SK-N-SH (cell line): ENCODE data around the gene GALK2. TPM values are rescaled to one million over a fixed set of nuclear protein-coding genes. Genes with fewer than 3 reads are reported as not detected.
A peak's percentile ranks its signal among the peaks of the same experiment; 100 is the strongest.

Experiments
- CTCF ChIA-PET: fragments of 300-600, 350-600 bp; formaldehyde crosslinking; extraction: SDS; loops from one replicate; lab custom pipeline; 2021; lab: Yijun Ruan, JAX
- POLR2A ChIA-PET: fragments of 350-600 bp; sonication (Branson Sonifier 250); formaldehyde crosslinking; extraction: SDS; loops from one replicate; lab custom pipeline; 2020; ENCODE audit warnings: antibody characterized with exemption, inconsistent platforms; lab: Yijun Ruan, JAX
- DNase-seq: peaks from one replicate; pipeline ENCODE4 v3.0.0; 2012
- H2AFZ ChIP-seq: fragments of 200-600 bp; sonication (generic); 2 replicates; pipeline ENCODE4 v1.8.1; 2016; ENCODE audit warnings: antibody characterized with exemption, mild to moderate bottlenecking, low read depth
- H3F3A ChIP-seq: fragments of 200-600 bp; sonication (generic); replicated peaks from 2 replicates; pipeline ENCODE3; 2016; ENCODE audit warnings: antibody characterized with exemption, mild to moderate bottlenecking; ENCODE audit not compliant: insufficient read depth
- H3K27ac ChIP-seq, 2 experiments: fragments of 200-500 bp in 1 of 2; fragments of 200-600 bp in 1 of 2; sonication (Bioruptor generic) in 1 of 2; sonication (generic), shearing (Covaris generic) in 1 of 2; 2 replicates each; pipeline versions ENCODE4 v1.5.1 to v1.6.1; 2014 to 2016; ENCODE audit warnings: low read depth in 2 of 2, inconsistent platforms in 1 of 2, low read length in 1 of 2, mild to moderate bottlenecking in 1 of 2, mixed read lengths in 1 of 2
- H3K27me3 ChIP-seq: fragments of 200-600 bp; sonication (generic), shearing (Covaris generic); 2 replicates; pipeline ENCODE4 v1.6.1; 2016; ENCODE audit warnings: mixed run types; ENCODE audit not compliant: insufficient read depth
- H3K36me3 ChIP-seq, 2 experiments: fragments of 200-500 bp in 1 of 2; fragments of 200-600 bp in 1 of 2; sonication (Bioruptor generic) in 1 of 2; sonication (generic) in 1 of 2; replicated peaks in 1 of 2; 2 replicates each; pipeline versions ENCODE3 to v1.5.1; 2014 to 2016; ENCODE audit warnings: low read length in 1 of 2, mild to moderate bottlenecking in 1 of 2; ENCODE audit not compliant: insufficient read depth in 2 of 2, control insufficient read depth in 1 of 2
- H3K4me1 ChIP-seq, 2 experiments: fragments of 200-500 bp in 1 of 2; fragments of 200-600 bp in 1 of 2; sonication (Bioruptor generic) in 1 of 2; sonication (generic), shearing (Covaris generic) in 1 of 2; 2 replicates each; pipeline versions ENCODE4 v1.5.1 to v1.6.1; 2014 to 2016; ENCODE audit warnings: low read depth in 1 of 2, low read length in 1 of 2, mixed run types in 1 of 2; ENCODE audit not compliant: insufficient read depth in 2 of 2, control insufficient read depth in 1 of 2
- H3K4me2 ChIP-seq: fragments of 200-600 bp; sonication (generic), shearing (Covaris generic); 2 replicates; pipeline ENCODE4 v1.6.1; 2017; ENCODE audit warnings: mixed run types
- H3K4me3 ChIP-seq, 2 experiments: fragments of 200-500 bp in 1 of 2; fragments of 200-600 bp in 1 of 2; sonication (Bioruptor generic) in 1 of 2; sonication (generic), shearing (Covaris generic) in 1 of 2; 2 replicates each; pipeline versions ENCODE4 v1.5.1 to v1.8.1; 2014 to 2016; ENCODE audit warnings: low read depth in 2 of 2, inconsistent platforms in 1 of 2, low read length in 1 of 2, mild to moderate bottlenecking in 1 of 2, mixed read lengths in 1 of 2, moderate library complexity in 1 of 2
- H3K79me2 ChIP-seq: fragments of 200-600 bp; sonication (generic); 2 replicates; pipeline ENCODE4 v1.8.1; 2017; ENCODE audit warnings: mild to moderate bottlenecking; ENCODE audit not compliant: insufficient read depth
- H3K9ac ChIP-seq: fragments of 200-600 bp; sonication (generic); 2 replicates; pipeline ENCODE4 v1.6.1; 2017; ENCODE audit warnings: mixed run types
- H3K9me2 ChIP-seq: fragments of 200-600 bp; sonication (generic); 2 replicates; pipeline ENCODE4 v1.6.1; 2017; ENCODE audit warnings: mixed run types
- H3K9me3 ChIP-seq: fragments of 200-600 bp; sonication (generic); 2 replicates; pipeline ENCODE4 v1.6.1; 2017; ENCODE audit warnings: mixed run types, mild to moderate bottlenecking, moderate library complexity
- H4K20me1 ChIP-seq: fragments of 200-600 bp; sonication (generic); 2 replicates; pipeline ENCODE4 v1.6.1; 2017; ENCODE audit warnings: mild to moderate bottlenecking, mixed run types; ENCODE audit not compliant: insufficient read depth
- CTCF ChIP-seq: fragments of 200-600 bp; sonication (generic); IDR thresholded peaks from 2 replicates; pipeline ENCODE4 v1.6.1; 2017; ENCODE audit warnings: antibody characterized with exemption, mild to moderate bottlenecking, moderate library complexity
- ELF1 ChIP-seq: IDR thresholded peaks from 2 replicates; pipeline ENCODE4 v1.4.0; 2012
- EZH2phosphoT487 ChIP-seq: fragments of 200-600 bp; sonication (generic); IDR thresholded peaks from 2 replicates; pipeline ENCODE4 v1.6.1; 2017; ENCODE audit warnings: low read depth, mixed run types, mild to moderate bottlenecking, antibody characterized with exemption, moderate library complexity, borderline replicate concordance
- FOXJ3 ChIP-seq: sonication (generic); formaldehyde crosslinking; IDR thresholded peaks from 2 replicates; pipeline ENCODE4 v1.5.1; 2020; ENCODE audit warnings: mild to moderate bottlenecking, missing genetic modification reagents
- GATA2 ChIP-seq: sonication (generic); formaldehyde crosslinking; IDR thresholded peaks from 2 replicates; pipeline ENCODE4 v1.5.0; 2020; ENCODE audit warnings: mild to moderate bottlenecking, missing genetic modification reagents
- MAX ChIP-seq: IDR thresholded peaks from 2 replicates; pipeline ENCODE4 v1.4.0; 2012; ENCODE audit warnings: low read depth
- MEF2A ChIP-seq: IDR thresholded peaks from 2 replicates; pipeline ENCODE4 v1.4.0; 2012; ENCODE audit warnings: low read depth, borderline replicate concordance
- MXI1 ChIP-seq: IDR thresholded peaks from 2 replicates; pipeline ENCODE4 v1.6.1; 2012; ENCODE audit warnings: mild to moderate bottlenecking, low read depth, low read length, improper control_type of control experiment
- NFIC ChIP-seq: IDR thresholded peaks from 2 replicates; pipeline ENCODE4 v1.4.0; 2012; ENCODE audit warnings: borderline replicate concordance
- RAD21 ChIP-seq: IDR thresholded peaks from 2 replicates; pipeline ENCODE4 v1.6.1; 2012; ENCODE audit warnings: mild to moderate bottlenecking, low read length
- RCOR1 ChIP-seq: fragments of 150-350 bp; IDR thresholded peaks from 2 replicates; pipeline ENCODE4 v1.6.1; 2017; ENCODE audit warnings: antibody characterized with exemption, low read length
- RFX5 ChIP-seq: IDR thresholded peaks from 2 replicates; pipeline ENCODE4 v1.6.1; 2012; ENCODE audit warnings: mild to moderate bottlenecking, improper control_type of control experiment, low read length
- RXRA ChIP-seq: IDR thresholded peaks from 2 replicates; pipeline ENCODE4 v1.4.0; 2012; ENCODE audit warnings: low read depth, mild to moderate bottlenecking, borderline replicate concordance
- SIN3A ChIP-seq: IDR thresholded peaks from 2 replicates; pipeline ENCODE4 v1.6.1; 2012; ENCODE audit warnings: low read depth, mild to moderate bottlenecking, low read length, moderate library complexity, borderline replicate concordance
- SMC3 ChIP-seq: IDR thresholded peaks from 2 replicates; pipeline ENCODE4 v1.6.1; 2012; ENCODE audit warnings: low read depth, low read length, improper control_type of control experiment
- TEAD4 ChIP-seq: IDR thresholded peaks from 2 replicates; pipeline ENCODE4 v1.4.0; 2012; ENCODE audit warnings: mild to moderate bottlenecking, borderline replicate concordance; ENCODE audit not compliant: insufficient read depth
- USF1 ChIP-seq: IDR thresholded peaks from 2 replicates; pipeline ENCODE4 v1.4.0; 2012; ENCODE audit warnings: low read depth, borderline replicate concordance
- YY1 ChIP-seq: IDR thresholded peaks from 2 replicates; pipeline ENCODE4 v1.4.0; 2012; ENCODE audit warnings: low read depth, mild to moderate bottlenecking
- WGBS: methylation state at CpG from one replicate; pipeline ENCODE4 v1.1.6; 2017; ENCODE audit warnings: low lambda C conversion rate; 5-methylcytosine and 5-hydroxymethylcytosine counted together
- polyA plus RNA-seq, 3 experiments: library from polyadenylated mRNA; depleted of rRNA; stranded (reverse); fragments of >200 nt; gene quantifications; 2 replicates each; pipeline ENCODE4 v1.2.3, GENCODE V29; 2012
- TF ChIP-seq, protein P1 (sequence below): fragments of 150-350 bp; IDR thresholded peaks from 2 replicates; pipeline ENCODE4 v1.6.1; 2017; ENCODE audit warnings: antibody characterized with exemption, low read length, low read depth, borderline replicate concordance
- TF ChIP-seq, protein P2 (sequence below): IDR thresholded peaks from 2 replicates; pipeline ENCODE4 v1.4.0; 2012; ENCODE audit warnings: low read depth, borderline replicate concordance

GALK2 gene
- polyA plus RNA-seq, 1 of the 3 experiments (the other 2 are of a cell fraction), result 19.0 TPM

GRCh38 chr15:49135342-49135857 lies 34.6 kb upstream of the GALK2 start:
- no peak overlapping the region for H3K4me3 ChIP-seq
- H3K36me3 ChIP-seq, result peaks cover 85 to 86% of the 10 kb centered on the region in 2 experiments
- no peaks in the 10 kb centered on the region for H3K27me3 ChIP-seq
- no peaks in the 10 kb centered on the region; the same call in 1 of the 2 replicates for H3K9me2 ChIP-seq
- H3F3A ChIP-seq, result peaks cover 50% of the 10 kb centered on the region
- ChIA-PET POLR2A (no interaction called here), CTCF (interaction anchor here (1.1 kb wide), 1 partner anchor 11 kb away, joined by 4 read pairs; no protein-coding TSS in a partner anchor)
- H4K20me1 ChIP-seq, result no peaks in the 10 kb centered on the region
- no peaks in the 10 kb centered on the region for H3K9me3 ChIP-seq
- no peak for DNase-seq
- WGBS, result 82% methylated on average over 2 of the region's 2 CpGs
- no peak for TF ChIP-seq GATA2 (CRISPR knock-in tag)
- TF ChIP-seq RFX5, result no peak
- TF ChIP-seq, protein P1, sequence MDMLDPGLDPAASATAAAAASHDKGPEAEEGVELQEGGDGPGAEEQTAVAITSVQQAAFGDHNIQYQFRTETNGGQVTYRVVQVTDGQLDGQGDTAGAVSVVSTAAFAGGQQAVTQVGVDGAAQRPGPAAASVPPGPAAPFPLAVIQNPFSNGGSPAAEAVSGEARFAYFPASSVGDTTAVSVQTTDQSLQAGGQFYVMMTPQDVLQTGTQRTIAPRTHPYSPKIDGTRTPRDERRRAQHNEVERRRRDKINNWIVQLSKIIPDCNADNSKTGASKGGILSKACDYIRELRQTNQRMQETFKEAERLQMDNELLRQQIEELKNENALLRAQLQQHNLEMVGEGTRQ, result no peak
- no peak for TF ChIP-seq EZH2phosphoT487
- no peak for TF ChIP-seq RCOR1
- TF ChIP-seq SIN3A, result no peak
- TF ChIP-seq MXI1, result no peak
- TF ChIP-seq USF1, result no peak
- no peak for TF ChIP-seq CTCF
- no peak for TF ChIP-seq MEF2A
- TF ChIP-seq, protein P2, sequence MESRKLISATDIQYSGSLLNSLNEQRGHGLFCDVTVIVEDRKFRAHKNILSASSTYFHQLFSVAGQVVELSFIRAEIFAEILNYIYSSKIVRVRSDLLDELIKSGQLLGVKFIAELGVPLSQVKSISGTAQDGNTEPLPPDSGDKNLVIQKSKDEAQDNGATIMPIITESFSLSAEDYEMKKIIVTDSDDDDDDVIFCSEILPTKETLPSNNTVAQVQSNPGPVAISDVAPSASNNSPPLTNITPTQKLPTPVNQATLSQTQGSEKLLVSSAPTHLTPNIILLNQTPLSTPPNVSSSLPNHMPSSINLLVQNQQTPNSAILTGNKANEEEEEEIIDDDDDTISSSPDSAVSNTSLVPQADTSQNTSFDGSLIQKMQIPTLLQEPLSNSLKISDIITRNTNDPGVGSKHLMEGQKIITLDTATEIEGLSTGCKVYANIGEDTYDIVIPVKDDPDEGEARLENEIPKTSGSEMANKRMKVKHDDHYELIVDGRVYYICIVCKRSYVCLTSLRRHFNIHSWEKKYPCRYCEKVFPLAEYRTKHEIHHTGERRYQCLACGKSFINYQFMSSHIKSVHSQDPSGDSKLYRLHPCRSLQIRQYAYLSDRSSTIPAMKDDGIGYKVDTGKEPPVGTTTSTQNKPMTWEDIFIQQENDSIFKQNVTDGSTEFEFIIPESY, result no peak
- TF ChIP-seq RAD21, result no peak
- TF ChIP-seq NFIC, result no peak
- no peak for TF ChIP-seq FOXJ3 (CRISPR knock-in tag)
- TF ChIP-seq MAX, result no peak
- no peak for TF ChIP-seq SMC3
- no peak for TF ChIP-seq ELF1
- no peak for TF ChIP-seq RXRA
- no peak for TF ChIP-seq TEAD4
- TF ChIP-seq YY1, result no peak
- TF ChIP-seq, all 33 proteins: peak for 0
- H3K79me2 ChIP-seq, result peaks cover 34% of the 10 kb centered on the region
- H2AFZ ChIP-seq, result no peak overlapping the region
- H3K4me1 ChIP-seq, result peaks cover 0 to 40% of the 10 kb centered on the region in 2 experiments; a peak in 2 of 4 replicates
- peak overlapping the region; percentile 7; the same call in 1 of the 2 replicates for H3K9ac ChIP-seq
- H3K27ac ChIP-seq, result peak overlapping the region in 1 of 2 experiments; percentile 77; a peak in 2 of 4 replicates
- peak overlapping the region; percentile 8; the same call in 1 of the 2 replicates for H3K4me2 ChIP-seq
